HFFc6 (cell line): ENCODE results near the gene G6PC3. TPM values are rescaled to one million over a fixed set of nuclear protein-coding genes. Genes with fewer than 3 reads are reported as not detected.
A peak's percentile ranks its signal among the peaks of the same experiment; 100 is the strongest.

Experiments used
- DNase-seq: peaks from one replicate; pipeline ENCODE4 v3.0.0-alpha.2; 2018
- H3K27ac Mint-ChIP-seq: 2 replicates; pipeline ENCODE4 v1.8.0; 2020; ENCODE audit warnings: mild to moderate bottlenecking, mixed read lengths
- H3K27me3 Mint-ChIP-seq: 2 replicates; pipeline ENCODE4 v1.8.0; 2021; ENCODE audit warnings: mild to moderate bottlenecking, moderate library complexity, mixed read lengths; ENCODE audit not compliant: insufficient read depth
- H3K36me3 Mint-ChIP-seq: 2 replicates; pipeline ENCODE4 v1.8.0; 2021; ENCODE audit warnings: low read depth, mixed read lengths
- H3K4me1 Mint-ChIP-seq: 2 replicates; pipeline ENCODE4 v1.8.0; 2020; ENCODE audit warnings: low read depth, mixed read lengths
- H3K4me3 Mint-ChIP-seq: 2 replicates; pipeline ENCODE4 v1.8.0; 2020; ENCODE audit warnings: mild to moderate bottlenecking, moderate library complexity, mixed read lengths
- H3K9me3 Mint-ChIP-seq: 2 replicates; pipeline ENCODE4 v1.8.0; 2020; ENCODE audit warnings: mild to moderate bottlenecking, mixed read lengths
- CTCF ChIP-seq: fragments of 200-600 bp; sonication (generic); IDR thresholded peaks from 2 replicates; pipeline ENCODE4 v1.5.0; 2021; ENCODE audit warnings: antibody characterized with exemption, mild to moderate bottlenecking
- total RNA-seq, 6 experiments: library from RNA; stranded (reverse); fragmentation: NEBNext Ultra II Directional; extraction: Animal tissue kit (Norgen Biotek cat#: 25700); gene quantifications; 2 replicates in 1 of 6; 3 replicates in 5 of 6; pipeline ENCODE4 v1.2.3, GENCODE V29; 2021

Gene G6PC3
- total RNA-seq, 6 experiments from 2014 or later: 96.6 to 123 (median 113) TPM

GRCh38 chr17:44113382-44113781, 42.8 kb downstream of the G6PC3 start:
- Mint-ChIP-seq H3K27me3 (no peaks in the 10 kb centered on the region; the same call in none of the 2 replicates), H3K4me3 (no peak overlapping the region), H3K4me1 (peaks cover 55% of the 10 kb centered on the region), H3K9me3 (no peaks in the 10 kb centered on the region), H3K27ac (peak overlapping the region; percentile 42), H3K36me3 (no peaks in the 10 kb centered on the region)
- TF ChIP-seq CTCF: no peak
- DNase-seq: no peak

- no peaks in the 10 kb centered on the region; the same call in none of the 2 replicates for H3K27me3 Mint-ChIP-seq
- no peak overlapping the region; the same call in 1 of the 2 replicates for H3K27ac Mint-ChIP-seq
- no peak for TF ChIP-seq CTCF
- H3K4me3 Mint-ChIP-seq: no peak overlapping the region
- H3K9me3 Mint-ChIP-seq: no peaks in the 10 kb centered on the region
- no peaks in the 10 kb centered on the region for H3K36me3 Mint-ChIP-seq
- DNase-seq: no peak
- peaks cover 48% of the 10 kb centered on the region for H3K4me1 Mint-ChIP-seq
These were observed 43.6 kb downstream of the G6PC3 start for GRCh38 chr17:44113868-44114840.

- Mint-ChIP-seq H3K9me3 (no peaks in the 10 kb centered on the region), H3K4me3 (no peak overlapping the region), H3K27me3 (no peaks in the 10 kb centered on the region; the same call in none of the 2 replicates), H3K27ac (no peak overlapping the region), H3K36me3 (no peaks in the 10 kb centered on the region), H3K4me1 (peaks cover 35% of the 10 kb centered on the region)
- peak; percentile 35 for DNase-seq
- TF ChIP-seq CTCF: peak; percentile 94
These were observed 45.3 kb downstream of the G6PC3 start for GRCh38 chr17:44115585-44116415.

- H3K36me3 Mint-ChIP-seq: no peaks in the 10 kb centered on the region
- H3K27me3 Mint-ChIP-seq: no peaks in the 10 kb centered on the region; the same call in none of the 2 replicates
- H3K4me1 Mint-ChIP-seq: peaks cover 37% of the 10 kb centered on the region
- DNase-seq: no peak
- H3K4me3 Mint-ChIP-seq: no peak overlapping the region
- no peak for TF ChIP-seq CTCF
- H3K27ac Mint-ChIP-seq: no peak overlapping the region
- no peaks in the 10 kb centered on the region for H3K9me3 Mint-ChIP-seq
These were observed 46.8 kb downstream of the G6PC3 start for GRCh38 chr17:44117351-44117750.

GRCh38 chr17:44118427-44119050, 48.0 kb downstream of the G6PC3 start:
- Mint-ChIP-seq H3K27ac (no peak overlapping the region), H3K27me3 (no peaks in the 10 kb centered on the region; the same call in none of the 2 replicates), H3K4me3 (no peak overlapping the region), H3K36me3 (no peaks in the 10 kb centered on the region), H3K4me1 (peaks cover 29% of the 10 kb centered on the region), H3K9me3 (no peaks in the 10 kb centered on the region)
- no peak for TF ChIP-seq CTCF
- no peak for DNase-seq
